H1 (cell line): Measurements from ENCODE around the gene MED10. TPM values are rescaled to one million over a fixed set of nuclear protein-coding genes. Genes with fewer than 3 reads are reported as not detected.

Experiments used
- CTCF ChIA-PET: fragments of 300-600 bp; sonication (Branson Sonifier 250); formaldehyde crosslinking; loops from one replicate; lab custom pipeline; 2021; ENCODE audit not compliant: partially characterized antibody; lab: Charles Lee
- POLR2A ChIA-PET: fragments of 300-600 bp; sonication (Branson Sonifier 250); formaldehyde crosslinking; loops from one replicate; lab custom pipeline; 2021; ENCODE audit warnings: inconsistent platforms; ENCODE audit not compliant: partially characterized antibody; lab: Charles Lee
- DNase-seq, 2 experiments: peaks; one replicate each; pipeline versions ENCODE4 v3.0.0 to v3.0.0-alpha.2; 2010 to 2022; ENCODE audit warnings: low spot score in 2 of 2, low read depth in 1 of 2, mixed read lengths in 1 of 2
- FAIRE-seq: peaks from 2 replicates; lab custom pipeline; 2011; peaks lifted over from hg19 to GRCh38; lab: Jason Lieb, UNC
- H2AFZ ChIP-seq: 2 replicates; pipeline ENCODE4 v1.8.1; 2012; ENCODE audit warnings: low read length, inconsistent platforms
- H2AK5ac ChIP-seq: 2 replicates; pipeline ENCODE4 v1.6.1; 2013; ENCODE audit warnings: low read depth, low read length
- H2BK120ac ChIP-seq: replicated peaks from 2 replicates; pipeline ENCODE3; 2013; ENCODE audit warnings: low read depth, low read length, inconsistent platforms
- H2BK12ac ChIP-seq: 2 replicates; pipeline ENCODE4 v1.6.1; 2013; ENCODE audit warnings: low read depth, low read length
- H2BK15ac ChIP-seq: 2 replicates; pipeline ENCODE4 v1.6.1; 2013; ENCODE audit warnings: low read length
- H2BK20ac ChIP-seq: 2 replicates; pipeline ENCODE4 v1.6.1; 2013; ENCODE audit warnings: low read length
- H2BK5ac ChIP-seq: 2 replicates; pipeline ENCODE4 v1.6.1; 2013; ENCODE audit warnings: low read depth, low read length
- H3K14ac ChIP-seq: 2 replicates; pipeline ENCODE4 v1.6.1; 2013; ENCODE audit warnings: inconsistent platforms; ENCODE audit not compliant: insufficient read length
- H3K18ac ChIP-seq: 2 replicates; pipeline ENCODE4 v1.6.1; 2013; ENCODE audit warnings: low read length; ENCODE audit errors: extremely low read depth
- H3K23ac ChIP-seq: 2 replicates; pipeline ENCODE4 v1.6.1; 2013; ENCODE audit warnings: inconsistent platforms; ENCODE audit not compliant: insufficient read length
- H3K23me2 ChIP-seq: 2 replicates; pipeline ENCODE4 v1.6.1; 2013; ENCODE audit warnings: low read depth, low read length
- H3K27ac ChIP-seq: 2 replicates; pipeline ENCODE4 v1.6.1; 2011; ENCODE audit warnings: low read depth, low read length, inconsistent platforms
- H3K27me3 ChIP-seq, 4 experiments: replicated peaks in 1 of 4; 1 replicate in 1 of 4; 2 replicates in 3 of 4; pipeline versions ENCODE4 v1.6.1 to v1.8.1; 2011 to 2013; ENCODE audit warnings: low read length in 3 of 4, mild to moderate bottlenecking in 3 of 4, inconsistent platforms in 2 of 4, mixed read lengths in 2 of 4, moderate library complexity in 1 of 4; ENCODE audit not compliant: control insufficient read depth in 3 of 4, insufficient read depth in 3 of 4; ENCODE audit errors: extremely low read depth in 1 of 4
- H3K36me3 ChIP-seq, 4 experiments: 2 replicates each; pipeline versions ENCODE4 v1.6.1 to v1.8.1; 2011 to 2013; ENCODE audit warnings: mild to moderate bottlenecking in 4 of 4, low read length in 3 of 4, moderate library complexity in 2 of 4, control low read depth in 1 of 4, inconsistent platforms in 1 of 4; ENCODE audit not compliant: insufficient read depth in 4 of 4, control insufficient read depth in 2 of 4
- H3K4ac ChIP-seq: replicated peaks from 2 replicates; pipeline ENCODE3; 2013; ENCODE audit warnings: low read length, low read depth, mixed read lengths, inconsistent platforms; ENCODE audit not compliant: insufficient read length
- H3K4me1 ChIP-seq, 4 experiments: replicated peaks in 1 of 4; 1 replicate in 1 of 4; 2 replicates in 3 of 4; pipeline versions ENCODE4 v1.6.1 to v1.8.1; 2011 to 2013; ENCODE audit warnings: low read length in 3 of 4, inconsistent platforms in 2 of 4, mixed read lengths in 1 of 4; ENCODE audit not compliant: insufficient read depth in 4 of 4, control insufficient read depth in 3 of 4
- H3K4me2 ChIP-seq, 2 experiments: 2 replicates each; pipeline versions ENCODE4 v1.6.1 to v1.8.1; 2011 to 2013; ENCODE audit warnings: low read depth in 2 of 2, low read length in 2 of 2, control low read depth in 1 of 2, inconsistent platforms in 1 of 2, mild to moderate bottlenecking in 1 of 2; ENCODE audit not compliant: insufficient read depth in 1 of 2
- H3K4me3 ChIP-seq, 4 experiments: fragments of 200-600, 300-600 bp in 1 of 4; sonication (generic), shearing (Covaris generic), sonication (Bioruptor Twin) in 1 of 4; 2 replicates each; pipeline versions ENCODE4 v1.5.1 to v1.8.1; 2011 to 2016; ENCODE audit warnings: low read length in 4 of 4, low read depth in 3 of 4, control low read depth in 2 of 4, inconsistent platforms in 2 of 4, mild to moderate bottlenecking in 2 of 4, mixed read lengths in 1 of 4, moderate library complexity in 1 of 4; ENCODE audit not compliant: insufficient read depth in 2 of 4; ENCODE audit errors: extremely low read depth in 1 of 4
- H3K56ac ChIP-seq: replicated peaks from 2 replicates; pipeline ENCODE3; 2013; ENCODE audit warnings: low read depth, mild to moderate bottlenecking, mixed read lengths, low read length, inconsistent platforms; ENCODE audit not compliant: insufficient read length
- H3K79me1 ChIP-seq: 2 replicates; pipeline ENCODE4 v1.6.1; 2013; ENCODE audit warnings: low read depth, low read length, control low read depth
- H3K79me2 ChIP-seq, 2 experiments: 2 replicates each; pipeline versions ENCODE4 v1.6.1 to v1.8.1; 2012 to 2013; ENCODE audit warnings: low read length in 2 of 2, mild to moderate bottlenecking in 2 of 2, inconsistent platforms in 1 of 2; ENCODE audit not compliant: insufficient read depth in 2 of 2, control insufficient read depth in 1 of 2
- H3K9ac ChIP-seq, 4 experiments: replicated peaks in 1 of 4; 1 replicate in 1 of 4; 2 replicates in 3 of 4; pipeline versions ENCODE4 v1.6.1 to v1.8.1; 2011 to 2013; ENCODE audit warnings: low read depth in 3 of 4, low read length in 3 of 4, control low read depth in 2 of 4, mild to moderate bottlenecking in 2 of 4, moderate library complexity in 2 of 4, inconsistent platforms in 1 of 4; ENCODE audit errors: extremely low read depth in 1 of 4
- H3K9me3 ChIP-seq, 2 experiments: 2 replicates each; pipeline versions ENCODE4 v1.6.1 to v1.8.1; 2012 to 2013; ENCODE audit warnings: mild to moderate bottlenecking in 2 of 2, moderate library complexity in 2 of 2, control low read depth in 1 of 2, inconsistent platforms in 1 of 2, low read depth in 1 of 2, low read length in 1 of 2, mixed read lengths in 1 of 2; ENCODE audit not compliant: insufficient read depth in 2 of 2
- H4K20me1 ChIP-seq, 2 experiments: replicated peaks in 1 of 2; 2 replicates each; pipeline versions ENCODE3 to v1.8.1; 2011 to 2013; ENCODE audit warnings: inconsistent platforms in 2 of 2, low read length in 2 of 2, mild to moderate bottlenecking in 1 of 2; ENCODE audit not compliant: insufficient read depth in 2 of 2, control insufficient read depth in 1 of 2
- H4K5ac ChIP-seq: 2 replicates; pipeline ENCODE4 v1.6.1; 2013; ENCODE audit warnings: low read length, low read depth, mixed read lengths, inconsistent platforms; ENCODE audit not compliant: insufficient read length
- H4K8ac ChIP-seq: 2 replicates; pipeline ENCODE4 v1.8.0; 2013; ENCODE audit warnings: mild to moderate bottlenecking, moderate library complexity, low read length, inconsistent platforms; ENCODE audit not compliant: insufficient read depth; ENCODE audit errors: extremely low read depth
- H4K91ac ChIP-seq: replicated peaks from 2 replicates; pipeline ENCODE3; 2013; ENCODE audit warnings: low read length, mixed read lengths, inconsistent platforms; ENCODE audit not compliant: insufficient read length
- BCL11A ChIP-seq, 2 experiments: IDR thresholded peaks; one replicate each; pipeline ENCODE4 v1.6.1; 2011; ENCODE audit warnings: low read depth in 2 of 2, low read length in 2 of 2, mild to moderate bottlenecking in 2 of 2
- CHD1 ChIP-seq: IDR thresholded peaks from 2 replicates; pipeline ENCODE4 v1.6.1; 2012; ENCODE audit warnings: low read depth, low read length, improper control_type of control experiment
- CREB1 ChIP-seq: IDR thresholded peaks from 2 replicates; pipeline ENCODE4 v1.6.1; 2012; ENCODE audit warnings: inconsistent platforms
- CTBP2 ChIP-seq: IDR thresholded peaks from 2 replicates; pipeline ENCODE4 v1.7.0; 2011; ENCODE audit warnings: borderline replicate concordance, mild to moderate bottlenecking, moderate library complexity, mixed read lengths, low read length; ENCODE audit not compliant: insufficient read depth, insufficient read length
- EGR1 ChIP-seq: IDR thresholded peaks from 2 replicates; pipeline ENCODE4 v1.6.1; 2011; ENCODE audit warnings: low read depth, low read length, borderline replicate concordance
- EP300 ChIP-seq, 2 experiments: IDR thresholded peaks; 1 replicate in 1 of 2; 2 replicates in 1 of 2; pipeline ENCODE4 v1.6.1; 2011 to 2012; ENCODE audit warnings: low read depth in 2 of 2, low read length in 2 of 2, mild to moderate bottlenecking in 2 of 2, borderline replicate concordance in 1 of 2, inconsistent platforms in 1 of 2, moderate library complexity in 1 of 2
- KDM5A ChIP-seq: fragments of 200-600 bp; IDR thresholded peaks from 2 replicates; pipeline ENCODE4 v1.7.1; 2012; ENCODE audit warnings: mild to moderate bottlenecking, low read length, inconsistent platforms, mixed read lengths
- SIN3A ChIP-seq, 2 experiments: IDR thresholded peaks in 1 of 2; conservative IDR thresholded peaks in 1 of 2; 2 replicates each; pipeline ENCODE4 v1.6.1; 2011 to 2012; ENCODE audit warnings: low read length in 2 of 2, improper control_type of control experiment in 1 of 2, low read depth in 1 of 2, mild to moderate bottlenecking in 1 of 2
- SP2 ChIP-seq: IDR thresholded peaks from 2 replicates; pipeline ENCODE4 v1.6.1; 2012; ENCODE audit warnings: mild to moderate bottlenecking, low read length, inconsistent platforms
- SP4 ChIP-seq: IDR thresholded peaks from 2 replicates; pipeline ENCODE4 v1.6.1; 2012; ENCODE audit warnings: low read length, inconsistent platforms
- polyA plus RNA-seq, 7 experiments: library from polyadenylated mRNA; depleted of rRNA in 3 of 7; stranded (reverse) in 5 of 7; unstranded in 2 of 7; fragments of >200 nt in 5 of 7; fragments of 200-250 nt in 2 of 7; gene quantifications; 1 replicate in 5 of 7; 2 replicates in 1 of 7; 4 replicates in 1 of 7; pipeline versions ENCODE4 v1.2.1 to v1.2.3, GENCODE V29; 2011 to 2013; ENCODE audit warnings: missing spikeins in 2 of 7, mixed read lengths in 2 of 7
- total RNA-seq: library from RNA; stranded (reverse); fragmentation: NEBNext Ultra II Directional; extraction: Animal tissue kit (Norgen Biotek cat#: 25700); gene quantifications from 2 replicates; pipeline ENCODE4 v1.2.1, GENCODE V29; 2021
- TF ChIP-seq, protein P1 (sequence below): IDR thresholded peaks from 2 replicates; pipeline ENCODE4 v1.6.1; 2011; ENCODE audit warnings: low read depth, mild to moderate bottlenecking, low read length; ENCODE audit not compliant: insufficient read depth
- TF ChIP-seq, protein P2 (sequence below): IDR thresholded peaks from 2 replicates; pipeline ENCODE4 v1.6.1; 2012; ENCODE audit warnings: inconsistent platforms

MED10 gene
- total and polyA plus RNA-seq, 2 of the 8 experiments (the other 6 are each of a cell fraction or from before 2014, with no cell fraction given) = 20.1 to 23.2 TPM

DNA sequence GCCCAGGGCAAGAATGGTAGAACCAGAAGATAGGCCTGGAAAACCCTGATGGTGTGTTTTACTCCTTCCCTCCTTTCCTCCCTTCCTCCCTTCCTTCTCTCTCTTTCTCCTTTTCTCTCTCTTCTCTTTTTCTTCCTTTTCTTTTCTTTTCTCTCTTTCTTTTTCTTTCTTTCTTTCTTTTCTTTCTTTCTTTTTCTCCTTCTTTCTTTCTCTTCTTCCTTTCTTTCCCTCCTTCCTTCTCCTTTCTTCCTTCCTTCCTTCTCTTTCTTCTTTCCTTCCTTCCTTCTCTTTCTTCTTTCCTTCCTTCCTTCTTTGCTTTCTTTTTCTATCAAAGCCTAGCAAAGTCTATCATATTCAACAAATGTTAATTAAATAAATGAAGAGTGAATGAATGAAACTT lies 46.4 kb upstream of the MED10 start:
- Histone ChIP-seq H2BK120ac (no peak overlapping the region), H2AFZ (no peak overlapping the region), H3K23me2 (no peaks in the 10 kb centered on the region), H3K4ac (no peak overlapping the region), H3K4me2 (no peak overlapping the region), H2AK5ac (no peak overlapping the region), H2BK15ac (no peak overlapping the region), H3K9me3 (0 out of 4 replicates have a peak, but pooled peaks cover 0 to 2% of the 10 kb centered on the region in 2 experiments), H2BK12ac (no peak overlapping the region), H3K79me2 (no peaks in the 10 kb centered on the region), H4K5ac (no peak overlapping the region), H3K27ac (no peak overlapping the region), H2BK5ac (no peak overlapping the region), H3K18ac (no peak overlapping the region), H3K23ac (no peak overlapping the region), H3K4me1 (no peaks in the 10 kb centered on the region), H4K91ac (no peak overlapping the region), H3K36me3 (no peaks in the 10 kb centered on the region), H4K8ac (no peak overlapping the region), H3K27me3 (peaks cover 0 to 1% (median 0%) of the 10 kb centered on the region in 4 experiments; a peak in 1 of 7 replicates), H2BK20ac (no peak overlapping the region), H3K4me3 (no peak overlapping the region), H4K20me1 (no peaks in the 10 kb centered on the region), H3K56ac (no peak overlapping the region), H3K79me1 (no peaks in the 10 kb centered on the region), H3K9ac (no peak overlapping the region), H3K14ac (no peak overlapping the region)
- FAIRE-seq (no peak), DNase-seq (no peak)
- ChIA-PET POLR2A (no interaction called here), CTCF (interaction anchor here (1.2 kb wide), 1 partner anchor 12 kb away, joined by 4 read pairs; no protein-coding TSS in a partner anchor)
- no peak for TF ChIP-seq SP2
- no peak for TF ChIP-seq EGR1
- TF ChIP-seq, protein P1, sequence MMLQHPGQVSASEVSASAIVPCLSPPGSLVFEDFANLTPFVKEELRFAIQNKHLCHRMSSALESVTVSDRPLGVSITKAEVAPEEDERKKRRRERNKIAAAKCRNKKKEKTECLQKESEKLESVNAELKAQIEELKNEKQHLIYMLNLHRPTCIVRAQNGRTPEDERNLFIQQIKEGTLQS = no peak
- TF ChIP-seq BCL11A (IDR thresholded peaks at IDR 0.05; ENCODE audit: low read depth in 2 of 2, low read length in 2 of 2) = no peak
- no peak for TF ChIP-seq CTBP2
- TF ChIP-seq CREB1 = no peak
- no peak for TF ChIP-seq KDM5A
- no peak for TF ChIP-seq SP4
- TF ChIP-seq EP300 (IDR thresholded peaks at IDR 0.05; ENCODE audit: borderline replicate concordance in 1 of 2, low read depth in 2 of 2, low read length in 2 of 2) = no peak
- no peak for TF ChIP-seq CHD1
- no peak for TF ChIP-seq SIN3A (conservative IDR thresholded peaks at IDR 0.05 in 1 of 2, IDR thresholded peaks at IDR 0.05 in 1 of 2; ENCODE audit: low read depth in 1 of 2, low read length in 2 of 2)
- TF ChIP-seq, protein P2, sequence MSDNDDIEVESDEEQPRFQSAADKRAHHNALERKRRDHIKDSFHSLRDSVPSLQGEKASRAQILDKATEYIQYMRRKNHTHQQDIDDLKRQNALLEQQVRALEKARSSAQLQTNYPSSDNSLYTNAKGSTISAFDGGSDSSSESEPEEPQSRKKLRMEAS = no peak
